ENCODE data around the gene TYRP1.
A peak's percentile ranks its signal among the peaks of the same experiment; 100 is the strongest.

GRCh38 chr9:12680341-12680740 is 12.8 kb upstream of the TYRP1 start:
- TF ChIP-seq CTCF (IDR thresholded peaks at IDR 0.05) (no peak), JUND (IDR thresholded peaks at IDR 0.05) (no peak), TAF1 (IDR thresholded peaks at IDR 0.05; ENCODE audit: borderline replicate concordance, low read depth, low read length) (no peak), FOXM1 (IDR thresholded peaks at IDR 0.05; ENCODE audit: low read depth) (no peak), POLR2AphosphoS5 (IDR thresholded peaks at IDR 0.05; ENCODE audit: low read depth, low read length) (no peak), PBX3 (IDR thresholded peaks at IDR 0.05) (0 out of 2 replicates have a peak, but pooled peaks have one; percentile 5), MAX (IDR thresholded peaks at IDR 0.05; ENCODE audit: low read depth) (no peak)
